Endometrium (tissue), 2 donors: Measurements from ENCODE around the gene LRRC61.

Experiments used
- FAIRE-seq: peaks from 2 replicates; lab custom pipeline; 2012; peaks lifted over from hg19 to GRCh38; lab: Jason Lieb, UNC
- donor health status: control.
- donor health status: control.

Gene LRRC61

GRCh38 chr7:150371131-150371995 is 48.2 kb downstream of the LRRC61 start:
- no peak for FAIRE-seq

GRCh38 chr7:150371996-150372270 is 48.8 kb downstream of the LRRC61 start:
- no peak for FAIRE-seq

- no peak for FAIRE-seq
Measured at GRCh38 chr7:150372271-150373048, 49.3 kb downstream of the LRRC61 start.

DNA sequence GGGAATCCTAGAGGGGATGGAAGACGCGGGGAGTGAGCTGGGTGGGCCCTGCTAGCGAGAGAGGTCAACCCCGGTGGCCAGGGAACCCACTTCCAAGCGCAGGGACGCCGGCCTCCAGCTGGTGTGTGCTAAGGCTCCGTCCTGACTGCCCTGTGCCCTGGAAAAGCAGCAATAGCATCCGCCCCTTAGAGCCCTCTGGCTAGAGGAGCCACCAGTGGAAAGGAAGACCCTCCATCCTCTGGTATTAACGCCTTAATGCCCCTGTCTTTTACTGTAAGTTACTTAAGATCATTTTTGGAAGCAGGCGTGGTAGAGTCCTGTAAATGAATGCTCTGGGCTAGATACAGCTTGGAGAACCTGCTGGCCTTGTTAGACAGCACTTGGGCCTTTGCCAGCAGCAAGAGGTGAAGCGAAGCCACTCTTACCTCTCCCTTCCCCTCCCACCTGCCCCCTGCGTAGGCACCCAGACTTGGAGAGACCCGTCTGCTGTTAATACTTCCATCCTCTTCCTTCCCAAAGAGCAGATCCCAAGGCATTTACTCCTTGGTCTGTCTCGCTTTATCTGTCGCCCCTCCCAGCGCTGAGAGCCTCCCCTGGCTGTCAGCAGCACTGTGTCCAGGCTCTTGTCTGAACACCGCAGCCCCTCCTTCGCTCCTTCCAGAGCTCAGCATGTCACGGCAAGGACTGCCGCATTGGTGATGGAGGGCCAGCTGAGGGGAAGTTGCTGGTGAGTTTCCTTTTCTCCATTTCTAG is 50.1 kb downstream of the LRRC61 start:
- no peak for FAIRE-seq

- FAIRE-seq: no peak
Measured at GRCh38 chr7:150374026-150374425, 50.9 kb downstream of the LRRC61 start.

GRCh38 chr7:150374472-150374871 is 51.3 kb downstream of the LRRC61 start:
- no peak for FAIRE-seq

DNA sequence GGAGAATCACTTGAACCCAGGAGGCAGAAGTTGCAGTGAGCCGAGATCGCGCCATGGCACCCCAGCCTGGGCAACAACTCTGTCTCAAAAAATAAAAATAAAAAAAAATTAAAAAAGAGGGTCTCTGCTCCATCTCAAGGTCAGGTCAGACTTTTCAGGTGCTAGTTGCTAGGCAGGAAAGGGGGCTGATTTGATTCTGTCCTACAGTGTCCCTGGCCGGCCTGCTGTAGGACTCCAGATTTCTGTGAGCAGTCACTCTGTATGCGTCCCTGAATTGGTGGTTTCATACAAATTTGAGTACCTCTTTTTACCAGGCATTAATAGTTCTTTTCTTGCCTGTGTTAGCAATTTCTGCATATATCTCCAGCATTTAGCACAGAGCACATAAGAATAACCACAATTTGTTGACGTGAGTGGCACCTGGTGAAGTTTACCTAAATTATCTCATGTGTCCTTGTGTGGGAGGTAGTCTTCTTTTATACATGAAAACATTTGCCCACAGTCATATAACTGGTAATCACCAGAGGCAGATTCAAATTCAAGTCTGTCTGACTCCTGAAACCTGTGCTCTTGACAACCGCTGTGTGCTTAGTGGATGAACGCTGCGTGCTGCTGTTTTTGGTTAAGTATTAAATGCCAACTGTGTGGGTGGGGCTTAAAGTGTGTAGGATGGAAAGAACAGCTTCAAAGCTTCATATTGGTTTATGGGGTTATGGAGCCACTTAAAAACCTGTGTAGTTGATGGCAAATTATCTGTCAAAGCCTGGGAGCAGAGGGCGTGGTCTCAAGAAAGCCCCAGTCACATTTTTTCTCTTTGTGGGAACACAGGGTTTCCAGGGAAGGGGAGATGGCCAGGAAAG is 52.7 kb downstream of the LRRC61 start:
- FAIRE-seq: no peak

DNA sequence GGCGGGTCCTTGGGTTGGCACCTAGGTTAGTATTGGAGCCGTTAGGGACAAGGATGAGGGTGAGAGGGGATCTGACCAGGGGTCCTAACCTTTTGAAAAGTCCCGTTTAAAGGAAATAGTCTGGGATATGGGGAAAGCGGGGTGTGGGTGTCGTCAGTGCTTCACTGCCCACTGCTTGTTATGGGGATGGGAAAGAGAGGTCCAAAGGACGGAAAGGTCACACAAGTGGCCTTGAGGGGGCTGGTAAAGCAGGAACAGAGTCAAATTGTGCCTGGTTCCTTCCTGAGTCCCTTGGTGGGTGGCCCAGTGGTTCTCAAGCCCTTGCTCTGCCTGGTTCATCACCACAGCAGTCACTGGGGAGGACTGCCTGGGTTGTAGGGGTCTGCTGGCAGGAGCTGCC is 53.4 kb downstream of the LRRC61 start:
- no peak for FAIRE-seq

GRCh38 chr7:150377196-150377595 is 54.0 kb downstream of the LRRC61 start:
- FAIRE-seq: no peak

DNA sequence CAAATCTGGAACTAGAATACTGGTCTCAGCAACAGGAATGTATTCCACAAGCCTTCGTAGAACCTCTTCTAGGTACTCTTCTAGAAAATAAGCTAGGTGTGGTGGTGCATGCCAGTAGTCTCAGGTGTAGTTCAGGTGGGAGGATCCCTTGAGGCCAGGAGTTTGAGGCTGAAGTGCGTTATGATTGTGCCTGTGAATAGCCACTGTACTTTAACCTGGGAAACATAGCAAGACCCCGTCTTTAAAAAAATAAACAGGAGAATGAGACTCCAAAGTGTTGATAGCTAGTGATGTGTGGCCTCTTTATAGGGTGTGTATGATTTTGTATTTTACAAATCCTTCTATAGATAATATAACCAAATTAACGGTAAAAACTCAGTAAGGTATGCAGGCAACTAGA is 54.5 kb downstream of the LRRC61 start:
- FAIRE-seq: no peak

- no peak for FAIRE-seq
Measured at GRCh38 chr7:150378115-150378852, 55.1 kb downstream of the LRRC61 start.

DNA sequence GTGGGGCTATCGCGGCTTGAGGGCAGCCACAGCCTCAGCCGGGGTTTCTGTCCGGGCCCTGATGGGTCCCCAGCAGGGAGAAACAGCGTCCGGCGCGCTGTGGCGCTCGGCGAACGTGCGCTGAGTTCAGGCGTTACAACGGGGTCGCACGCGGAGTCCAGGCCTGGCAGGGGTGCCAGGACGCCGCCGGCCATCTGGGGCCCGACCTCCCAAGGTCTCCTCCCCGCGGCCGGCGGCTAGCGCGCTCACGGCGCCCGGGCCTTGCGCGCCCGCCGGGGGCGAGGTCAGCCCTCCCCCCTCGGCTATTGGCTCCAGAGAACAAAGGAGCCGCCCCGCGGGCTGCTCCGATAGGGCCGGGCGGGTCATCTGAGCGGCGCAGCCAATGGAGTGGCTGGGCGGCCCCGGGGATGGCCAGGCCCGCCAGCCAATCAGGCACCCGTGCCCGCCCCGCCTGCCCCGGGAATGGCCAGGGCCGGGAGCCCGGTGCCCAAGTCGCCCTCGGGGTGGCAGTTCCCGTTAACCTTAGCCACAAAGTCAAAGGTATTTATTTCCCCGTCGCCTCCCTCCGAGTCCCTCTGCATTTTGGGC is 55.8 kb downstream of the LRRC61 start, which contains the start of gene ZNF775:
ZNF775 (plus strand) TSS at position 478 of the 588 bp plus-strand sequence. CDS start 9,141 bp downstream, outside the sequence.
- no peak for FAIRE-seq

- no peak for FAIRE-seq
Measured at GRCh38 chr7:150379441-150380379, 56.6 kb downstream of the LRRC61 start.

DNA sequence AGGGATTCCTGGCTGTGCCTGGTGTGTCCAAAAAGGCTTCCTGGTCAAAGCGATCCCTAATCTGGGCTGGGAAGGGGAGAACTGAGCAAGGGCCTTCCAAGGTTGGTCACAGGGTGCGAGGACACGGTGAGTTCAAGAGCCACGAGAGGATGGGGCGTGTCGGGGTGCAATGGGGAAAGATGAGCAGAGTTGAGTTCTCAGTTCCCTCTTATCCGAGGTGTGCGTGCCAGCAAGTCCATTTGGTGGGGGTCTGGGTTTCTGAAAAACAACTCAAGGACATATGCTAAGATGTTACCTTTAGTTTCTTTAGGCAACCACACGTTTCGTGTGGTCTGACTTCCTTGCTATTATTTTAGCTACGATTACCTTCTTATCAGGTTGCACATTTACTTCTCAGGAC is 57.3 kb downstream of the LRRC61 start:
- FAIRE-seq: no peak

DNA sequence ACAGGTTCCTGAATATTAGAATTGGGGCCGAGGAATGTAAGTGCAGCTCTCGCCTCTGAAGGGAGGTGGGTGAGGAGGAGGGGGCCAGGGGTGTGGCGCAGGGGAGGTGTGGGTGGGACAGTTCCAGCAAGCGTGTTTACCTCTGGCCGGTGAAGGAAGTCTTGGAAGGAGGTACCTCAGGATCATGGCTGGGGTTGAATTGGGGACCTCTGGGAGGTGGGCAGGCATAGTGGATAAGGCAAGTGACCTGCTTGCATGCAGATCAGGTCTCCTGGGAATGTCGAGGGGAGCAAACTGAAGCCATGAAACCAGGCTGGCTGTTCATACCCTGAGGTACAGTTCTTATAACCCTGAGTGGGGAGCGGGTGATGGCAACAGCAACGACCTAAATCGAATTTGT is 57.9 kb downstream of the LRRC61 start:
- FAIRE-seq: no peak

DNA sequence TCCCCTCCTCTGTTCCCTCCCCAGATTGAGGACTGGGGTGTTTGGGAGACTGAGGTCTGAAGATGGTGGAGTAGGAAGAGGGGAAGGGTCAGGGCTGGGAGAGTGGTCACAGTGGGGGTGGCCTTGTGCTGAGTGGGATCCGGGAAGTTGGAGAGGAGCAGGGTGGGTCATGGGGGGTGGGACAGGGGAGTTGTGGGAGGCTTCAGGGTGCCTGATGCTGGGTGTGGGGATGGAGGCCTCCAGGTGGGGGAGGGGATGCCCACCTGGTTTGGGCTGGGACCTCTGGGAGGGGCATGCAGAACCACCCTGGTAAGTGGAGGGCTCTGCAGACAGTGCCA is 58.6 kb downstream of the LRRC61 start:
- FAIRE-seq: no peak

GRCh38 chr7:150382123-150382843 is 59.1 kb downstream of the LRRC61 start:
- FAIRE-seq: no peak

- no peak for FAIRE-seq
Measured at GRCh38 chr7:150382844-150383225, 59.7 kb downstream of the LRRC61 start.
